NB4 (cell line): Measurements from ENCODE around the gene EDDM13.
"Not testable (repeated sequence)": the region's sequence is repeated elsewhere in the genome, so short reads cannot be mapped to it uniquely, and the experiment has no call there.

ENCODE experiments used
- DNase-seq: peaks from one replicate; pipeline ENCODE4 v3.0.0; 2010; ENCODE audit warnings: low read depth
- H3K4me3 ChIP-seq: one replicate; pipeline ENCODE4 v1.5.1; 2011; ENCODE audit warnings: mild to moderate bottlenecking, low read depth, low read length, moderate library complexity
- CTCF ChIP-seq: IDR thresholded peaks from one replicate; pipeline ENCODE4 v1.5.1; 2012; ENCODE audit warnings: low read depth, low read length
- MAX ChIP-seq: IDR thresholded peaks from 2 replicates; pipeline ENCODE4 v1.6.1; 2011; ENCODE audit warnings: low read depth, low read length
- MYC ChIP-seq: IDR thresholded peaks from 2 replicates; pipeline ENCODE4 v1.6.1; 2011; ENCODE audit warnings: low read depth, low read length
- POLR2A ChIP-seq: IDR thresholded peaks from 2 replicates; pipeline ENCODE4 v1.6.1; 2011; ENCODE audit warnings: mild to moderate bottlenecking; ENCODE audit not compliant: insufficient read length; ENCODE audit errors: extremely low read depth

Gene EDDM13

DNA sequence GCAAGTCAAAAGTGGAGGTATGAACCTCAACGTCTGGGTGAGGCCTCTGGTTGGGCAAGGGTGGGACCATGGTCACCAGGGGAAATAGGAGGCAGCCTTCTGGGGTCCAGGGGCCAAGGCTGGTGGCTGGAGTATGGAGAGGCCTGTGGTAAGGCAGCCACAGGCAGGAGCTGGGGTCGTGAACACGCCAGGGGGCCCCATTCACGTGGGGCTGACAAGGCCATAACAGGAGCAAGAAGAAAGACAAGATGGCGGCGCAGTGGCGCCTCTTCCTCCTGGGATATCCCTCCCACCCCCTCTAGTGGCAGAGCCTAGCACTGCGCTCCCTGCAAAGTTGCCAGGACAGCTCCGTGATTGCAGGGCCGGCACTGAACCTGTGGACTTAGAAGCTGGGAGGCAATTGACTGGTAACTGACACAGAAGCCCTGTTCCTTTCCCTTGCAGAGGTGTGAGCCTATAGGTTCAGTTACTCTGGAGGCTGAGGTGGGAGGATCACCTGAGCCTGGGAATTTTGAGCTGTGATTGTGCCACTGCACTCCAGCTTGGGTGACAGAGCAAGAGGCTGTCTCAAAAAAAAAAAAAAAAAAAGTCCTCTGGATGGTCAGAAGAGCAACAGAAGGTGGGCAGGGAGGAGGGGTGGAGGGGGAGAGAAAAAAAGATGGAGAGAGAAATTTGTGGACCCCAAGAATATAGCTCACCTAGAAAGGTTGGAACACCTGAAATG is 19.7 kb upstream of the EDDM13 start:
- TF ChIP-seq CTCF (peak; percentile 65), POLR2A (no peak)
- H3K4me3 ChIP-seq, result no peak overlapping the region
- peak; percentile 53 for DNase-seq

DNA sequence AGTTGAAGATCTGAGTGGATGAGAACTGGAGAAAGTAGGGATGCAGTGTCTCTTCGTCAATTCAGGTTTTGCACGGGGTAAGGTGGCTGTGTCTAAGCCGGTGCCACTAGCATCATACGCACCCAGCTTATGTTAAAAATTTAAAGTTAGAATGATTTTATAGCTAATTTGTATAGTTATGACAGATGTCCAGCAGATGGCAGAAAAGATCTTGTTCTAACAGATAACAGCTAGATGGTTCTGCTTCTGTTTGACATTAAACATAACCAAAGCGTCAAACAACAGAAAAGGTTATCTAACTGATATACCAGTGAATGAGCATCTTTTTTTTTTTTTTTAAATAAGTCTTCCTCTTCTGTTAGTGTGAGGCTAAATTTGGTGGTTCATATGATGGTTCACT is 18.8 kb upstream of the EDDM13 start:
- no peak for TF ChIP-seq MYC
- TF ChIP-seq CTCF, result peak; percentile 14
- H3K4me3 ChIP-seq, result no peak overlapping the region
- DNase-seq, result peak; percentile 64

- no peak for TF ChIP-seq CTCF
- TF ChIP-seq MYC, result no peak
- no peak for TF ChIP-seq MAX
- TF ChIP-seq POLR2A, result no peak
Measured at GRCh38 chr19:56258272-56258671, 14.3 kb upstream of the EDDM13 start.

DNA sequence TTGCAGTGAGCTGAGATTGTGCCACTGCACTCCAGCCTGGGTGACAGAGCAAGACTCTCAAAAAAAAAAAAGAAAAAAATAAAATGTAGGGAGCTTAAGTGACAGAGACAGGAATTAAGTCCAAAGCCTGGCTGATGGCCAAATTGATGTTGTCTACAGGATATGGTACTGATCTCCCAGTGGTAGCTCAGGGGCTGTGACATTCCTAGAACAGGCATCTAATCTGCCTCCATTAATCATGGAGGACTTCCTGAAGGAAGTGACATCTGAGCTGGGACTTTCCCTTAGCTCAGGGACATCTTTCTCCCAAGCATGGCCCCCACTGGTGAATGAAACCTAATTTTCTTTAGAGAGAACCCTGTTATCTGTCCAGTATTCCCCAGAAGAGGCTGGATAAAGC is 11.4 kb upstream of the EDDM13 start:
- H3K4me3 ChIP-seq, result no peak overlapping the region
- TF ChIP-seq CTCF (no peak), POLR2A (no peak), MYC (no peak), MAX (no peak)
- DNase-seq, result no peak

More at GRCh38 chr19:56258272-56258671, 14.3 kb upstream of the EDDM13 start:
- no peak overlapping the region for H3K4me3 ChIP-seq
- no peak for DNase-seq

DNA sequence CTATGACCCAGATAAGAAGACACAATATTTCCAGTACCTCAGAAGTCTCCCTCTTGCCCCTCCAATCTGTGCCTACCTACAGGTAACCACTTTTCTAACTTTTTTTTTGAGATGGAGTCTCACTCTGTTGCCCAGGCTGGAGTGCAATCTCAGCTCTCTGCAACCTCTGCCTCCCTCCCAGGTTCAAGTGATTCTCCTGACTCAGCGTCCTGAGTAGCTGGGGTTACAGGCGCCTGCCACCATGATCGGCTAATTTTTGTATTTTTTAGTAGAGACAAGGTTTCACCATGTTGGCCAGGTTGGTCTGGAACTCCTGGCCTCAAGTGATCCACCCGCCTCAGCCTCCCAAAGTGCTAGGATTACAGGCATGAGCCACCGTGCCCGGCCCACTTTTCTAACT is 10.6 kb upstream of the EDDM13 start:
- H3K4me3 ChIP-seq, DNase-seq: not testable (repeated sequence)

DNA sequence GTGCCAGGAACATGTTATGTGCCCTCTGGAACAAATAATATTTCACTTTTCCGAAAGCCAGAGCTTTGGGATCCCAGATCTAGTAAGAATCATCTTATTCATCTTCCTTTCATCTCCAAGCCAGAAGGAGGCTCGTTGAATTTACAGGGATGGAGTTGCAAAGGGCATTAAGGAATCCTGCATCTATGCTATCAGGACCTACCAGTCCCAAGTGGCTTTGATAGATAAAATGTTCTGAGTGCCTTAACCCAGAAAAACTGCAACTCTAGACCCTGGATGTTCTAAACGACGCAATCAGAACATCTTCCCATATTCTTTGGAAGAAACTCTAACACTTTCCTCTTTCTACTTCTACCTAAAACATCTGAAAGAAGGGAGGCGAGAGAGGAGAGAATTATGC is 9.2 kb upstream of the EDDM13 start:
- no peak for DNase-seq
- TF ChIP-seq CTCF (no peak), MAX (no peak), MYC (no peak), POLR2A (no peak)
- H3K4me3 ChIP-seq, result no peak overlapping the region
